ENCODE results near the gene C12orf56.

- TF ChIP-seq CTCF (optimal IDR thresholded peaks at IDR 0.05 in 1 of 3, IDR thresholded peaks at IDR 0.05 in 1 of 3, conservative IDR thresholded peaks at IDR 0.05 in 1 of 3; ENCODE audit: extremely low read depth in 1 of 3, insufficient read depth in 2 of 3, low read length in 3 of 3) (no peak), EZH2 (IDR thresholded peaks at IDR 0.05; ENCODE audit: low read length) (no peak)
These were observed 11.6 kb upstream of the C12orf56 start for GRCh38 chr12:64402181-64402580.

Measured in keratinocyte (primary cell).